Keratinocyte (primary cell): ENCODE data around the gene ZNF219. TPM values are rescaled to one million over a fixed set of nuclear protein-coding genes. Genes with fewer than 3 reads are reported as not detected.

ENCODE experiments used
- DNase-seq: peaks from one replicate; pipeline ENCODE4 v3.0.0-alpha.2; 2011; ENCODE audit warnings: low read depth, missing footprints, low spot score
- FAIRE-seq: peaks from 2 replicates; lab custom pipeline; 2011; peaks lifted over from hg19 to GRCh38; lab: Jason Lieb, UNC
- H2AFZ ChIP-seq: 2 replicates; pipeline ENCODE4 v1.6.0; 2012; ENCODE audit warnings: low read length, control low read depth, inconsistent platforms; ENCODE audit not compliant: control insufficient read depth
- H3K27ac ChIP-seq: 2 replicates; pipeline ENCODE4 v1.5.1; 2011; ENCODE audit warnings: low read length; ENCODE audit not compliant: control insufficient read depth, insufficient read depth
- H3K27me3 ChIP-seq: 3 replicates; pipeline ENCODE4 v1.6.0; 2011; ENCODE audit warnings: low read length; ENCODE audit not compliant: control insufficient read depth, insufficient read depth; ENCODE audit errors: extremely low read depth
- H3K36me3 ChIP-seq, 2 experiments: 2 replicates in 1 of 2; 3 replicates in 1 of 2; pipeline ENCODE4 v1.5.1; 2011; ENCODE audit warnings: low read length in 2 of 2, mild to moderate bottlenecking in 1 of 2; ENCODE audit not compliant: control insufficient read depth in 2 of 2, insufficient read depth in 2 of 2; ENCODE audit errors: extremely low read depth in 1 of 2
- H3K4me1 ChIP-seq: 3 replicates; pipeline ENCODE4 v1.5.1; 2011; ENCODE audit warnings: low read length; ENCODE audit not compliant: control insufficient read depth, insufficient read depth; ENCODE audit errors: extremely low read depth
- H3K4me2 ChIP-seq: 3 replicates; pipeline ENCODE4 v1.6.0; 2011; ENCODE audit warnings: low read depth, low read length; ENCODE audit not compliant: control insufficient read depth, insufficient read depth; ENCODE audit errors: extremely low read depth
- H3K4me3 ChIP-seq, 3 experiments: fragments of 200-600 bp in 1 of 3; sonication (generic) in 1 of 3; 2 replicates in 2 of 3; 3 replicates in 1 of 3; pipeline ENCODE4 v1.5.1; 2011 to 2016; ENCODE audit warnings: low read length in 3 of 3, mild to moderate bottlenecking in 3 of 3, control low read depth in 2 of 3, inconsistent platforms in 1 of 3, low read depth in 1 of 3, mixed read lengths in 1 of 3, mixed run types in 1 of 3, moderate library complexity in 1 of 3; ENCODE audit not compliant: control insufficient read depth in 2 of 3, insufficient read depth in 2 of 3; ENCODE audit errors: extremely low read depth in 1 of 3
- H3K79me2 ChIP-seq: 2 replicates; pipeline ENCODE4 v1.6.0; 2012; ENCODE audit warnings: low read length; ENCODE audit not compliant: control insufficient read depth, insufficient read depth
- H3K9ac ChIP-seq: 3 replicates; pipeline ENCODE4 v1.6.0; 2011; ENCODE audit warnings: low read length; ENCODE audit not compliant: control insufficient read depth, insufficient read depth; ENCODE audit errors: extremely low read depth
- H3K9me1 ChIP-seq: 3 replicates; pipeline ENCODE4 v1.6.0; 2011; ENCODE audit warnings: low read length; ENCODE audit not compliant: control insufficient read depth, insufficient read depth; ENCODE audit errors: extremely low read depth
- H3K9me3 ChIP-seq: 2 replicates; pipeline ENCODE4 v1.5.1; 2012; ENCODE audit warnings: low read depth, low read length; ENCODE audit not compliant: control insufficient read depth
- H4K20me1 ChIP-seq: 3 replicates; pipeline ENCODE4 v1.6.0; 2011; ENCODE audit warnings: low read length; ENCODE audit not compliant: control insufficient read depth, insufficient read depth; ENCODE audit errors: extremely low read depth
- EZH2 ChIP-seq: IDR thresholded peaks from one replicate; pipeline ENCODE4 v1.6.1; 2012; ENCODE audit warnings: inconsistent platforms, mild to moderate bottlenecking, low read length, moderate library complexity
- dilution Hi-C: fragments of 300-500 bp; cut with MboI; formaldehyde crosslinking; loops from one replicate; pipeline ENCODE4 v1.7.0; 2020; ENCODE audit warnings: low sequenced_read_pairs; ENCODE audit not compliant: extremely low pct_ligation_motif_present
- polyA plus RNA-seq, 5 experiments: library from polyadenylated mRNA; depleted of rRNA in 3 of 5; stranded (reverse) in 3 of 5; stranded (forward) in 1 of 5; unstranded in 1 of 5; fragments of >200 nt; gene quantifications; 1 replicate in 1 of 5; 2 replicates in 3 of 5; 3 replicates in 1 of 5; pipeline versions ENCODE4 v1.2.1 to v1.2.3, GENCODE V29; 2011 to 2012; ENCODE audit warnings: missing spikeins in 2 of 5, low read depth in 1 of 5, low replicate concordance in 1 of 5
- TF ChIP-seq, protein P1 (sequence below), 3 experiments: IDR thresholded peaks in 1 of 3; conservative IDR thresholded peaks in 1 of 3; optimal IDR thresholded peaks in 1 of 3; 2 replicates in 2 of 3; 3 replicates in 1 of 3; pipeline versions ENCODE3 to v1.5.1; 2011; ENCODE audit warnings: low read length in 3 of 3, mild to moderate bottlenecking in 3 of 3, moderate library complexity in 2 of 3, control low read depth in 1 of 3, inconsistent platforms in 1 of 3; ENCODE audit not compliant: insufficient read depth in 2 of 3; ENCODE audit errors: extremely low read depth in 1 of 3

Gene ZNF219
- polyA plus RNA-seq, 1 donor (not counting 4 experiments of a cell fraction or from before 2014, with no cell fraction given), result 23.1 TPM

DNA sequence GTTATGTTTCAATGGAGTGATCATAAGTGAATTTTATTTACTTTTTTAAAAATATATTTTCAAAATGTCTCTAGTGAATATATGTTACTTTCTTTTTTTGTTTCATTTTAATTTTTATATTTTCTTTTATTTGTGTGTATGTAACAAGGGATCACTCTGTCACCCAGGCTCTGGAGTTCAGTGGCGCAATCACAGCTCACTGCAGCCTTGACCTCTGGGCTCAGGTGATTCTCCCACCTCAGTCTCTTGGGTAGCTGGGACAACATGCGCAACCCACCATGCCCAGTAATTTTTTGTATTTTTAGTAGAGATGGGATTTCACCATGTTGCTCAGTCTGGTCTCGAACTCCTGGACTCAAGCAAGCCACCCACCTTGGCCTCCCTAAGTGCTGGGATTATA is 20.5 kb upstream of the ZNF219 start:
- Histone ChIP-seq H3K4me1 (no peaks in the 10 kb centered on the region), H3K9ac (no peak overlapping the region), H3K79me2 (no peaks in the 10 kb centered on the region), H3K9me1 (no peaks in the 10 kb centered on the region), H4K20me1 (no peaks in the 10 kb centered on the region), H3K27me3 (no peaks in the 10 kb centered on the region), H3K4me3 (no peak overlapping the region), H3K9me3 (no peaks in the 10 kb centered on the region), H2AFZ (no peak overlapping the region), H3K4me2 (no peak overlapping the region), H3K27ac (no peak overlapping the region), H3K36me3 (no peaks in the 10 kb centered on the region)
- DNase-seq, result no peak
- FAIRE-seq, result no peak
- dilution Hi-C loops, result no loop called here
- TF ChIP-seq, protein P1, sequence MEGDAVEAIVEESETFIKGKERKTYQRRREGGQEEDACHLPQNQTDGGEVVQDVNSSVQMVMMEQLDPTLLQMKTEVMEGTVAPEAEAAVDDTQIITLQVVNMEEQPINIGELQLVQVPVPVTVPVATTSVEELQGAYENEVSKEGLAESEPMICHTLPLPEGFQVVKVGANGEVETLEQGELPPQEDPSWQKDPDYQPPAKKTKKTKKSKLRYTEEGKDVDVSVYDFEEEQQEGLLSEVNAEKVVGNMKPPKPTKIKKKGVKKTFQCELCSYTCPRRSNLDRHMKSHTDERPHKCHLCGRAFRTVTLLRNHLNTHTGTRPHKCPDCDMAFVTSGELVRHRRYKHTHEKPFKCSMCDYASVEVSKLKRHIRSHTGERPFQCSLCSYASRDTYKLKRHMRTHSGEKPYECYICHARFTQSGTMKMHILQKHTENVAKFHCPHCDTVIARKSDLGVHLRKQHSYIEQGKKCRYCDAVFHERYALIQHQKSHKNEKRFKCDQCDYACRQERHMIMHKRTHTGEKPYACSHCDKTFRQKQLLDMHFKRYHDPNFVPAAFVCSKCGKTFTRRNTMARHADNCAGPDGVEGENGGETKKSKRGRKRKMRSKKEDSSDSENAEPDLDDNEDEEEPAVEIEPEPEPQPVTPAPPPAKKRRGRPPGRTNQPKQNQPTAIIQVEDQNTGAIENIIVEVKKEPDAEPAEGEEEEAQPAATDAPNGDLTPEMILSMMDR (optimal IDR thresholded peaks at IDR 0.05 in 1 of 3, IDR thresholded peaks at IDR 0.05 in 1 of 3, conservative IDR thresholded peaks at IDR 0.05 in 1 of 3; ENCODE audit: extremely low read depth in 1 of 3, insufficient read depth in 2 of 3, low read length in 3 of 3), result no peak
- no peak for TF ChIP-seq EZH2

DNA sequence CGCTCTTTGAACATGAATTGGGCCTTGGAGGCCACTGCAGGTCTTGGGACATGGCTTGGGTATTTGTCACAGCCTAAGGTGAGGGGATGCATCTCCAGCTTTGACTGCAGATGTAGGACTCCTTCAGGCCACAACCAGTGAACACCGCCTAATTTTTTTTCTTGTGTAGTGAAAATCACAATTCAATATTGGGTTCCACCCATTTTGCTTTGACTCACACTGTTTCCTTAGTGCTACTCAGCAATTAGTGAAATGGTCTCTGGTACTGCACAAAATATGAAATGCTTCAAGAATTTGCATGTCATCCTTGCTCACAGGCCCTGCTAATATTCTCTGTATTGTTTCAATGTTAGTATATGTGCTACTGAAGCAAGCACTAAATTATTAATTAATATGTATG is 14.9 kb upstream of the ZNF219 start:
- Histone ChIP-seq H3K27ac (no peak overlapping the region), H4K20me1 (no peaks in the 10 kb centered on the region), H3K79me2 (no peaks in the 10 kb centered on the region), H3K9me3 (no peaks in the 10 kb centered on the region), H3K27me3 (no peaks in the 10 kb centered on the region), H3K9me1 (no peaks in the 10 kb centered on the region), H3K36me3 (no peaks in the 10 kb centered on the region), H3K4me3 (no peak overlapping the region), H3K9ac (no peak overlapping the region), H3K4me1 (peaks cover 8% of the 10 kb centered on the region), H3K4me2 (no peak overlapping the region), H2AFZ (no peak overlapping the region)
- FAIRE-seq (no peak), DNase-seq (no peak)
- dilution Hi-C loops, result no loop called here
- TF ChIP-seq, protein P1 (optimal IDR thresholded peaks at IDR 0.05 in 1 of 3, IDR thresholded peaks at IDR 0.05 in 1 of 3, conservative IDR thresholded peaks at IDR 0.05 in 1 of 3; ENCODE audit: extremely low read depth in 1 of 3, insufficient read depth in 2 of 3, low read length in 3 of 3), result no peak
- TF ChIP-seq EZH2, result no peak
